DOHH2 (cell line): ENCODE measurements around the gene TUT4.

ENCODE experiments used
- CTCF ChIP-seq: fragments of 200-600 bp; sonication (generic); IDR thresholded peaks from one replicate; pipeline ENCODE4 v1.5.1; 2014; ENCODE audit warnings: antibody characterized with exemption, mild to moderate bottlenecking, low read depth, low read length; ENCODE audit not compliant: poor library complexity, severe bottlenecking
- EZH2phosphoT487 ChIP-seq: fragments of 200-600 bp; sonication (generic); IDR thresholded peaks from 2 replicates; pipeline ENCODE4 v1.6.1; 2017; ENCODE audit warnings: borderline replicate concordance, mild to moderate bottlenecking, antibody characterized with exemption, low read length, moderate library complexity, mixed read lengths

GRCh38 chr1:52567943-52568342, 15.1 kb upstream of the TUT4 start:
- no peak for TF ChIP-seq CTCF
- no peak for TF ChIP-seq EZH2phosphoT487
